WTC11 (cell line): ENCODE data around the gene SURF6. TPM values are rescaled to one million over a fixed set of nuclear protein-coding genes. Genes with fewer than 3 reads are reported as not detected.

ENCODE experiments used
- ATAC-seq: fragments of 200-7000 bp; cut with Tn5 transposase; 2 replicates; pipeline ENCODE4 v1.10.0; 2021; ENCODE audit warnings: mild to moderate bottlenecking, moderate library complexity
- CTCF ChIA-PET: fragments of 300-600 bp; sonication (Branson Sonifier 250); formaldehyde crosslinking; loops from one replicate; lab custom pipeline; 2021; ENCODE audit warnings: antibody characterized with exemption; lab: Charles Lee
- POLR2A ChIA-PET: fragments of 350-600 bp; sonication (Branson Sonifier 250); formaldehyde crosslinking; loops from one replicate; lab custom pipeline; 2021; ENCODE audit warnings: antibody characterized with exemption; lab: Charles Lee
- DNase-seq: peaks from one replicate; pipeline ENCODE4 v3.0.0; 2021; ENCODE audit warnings: low spot score
- H3K27ac Mint-ChIP-seq: 2 replicates; pipeline ENCODE4 v1.8.0; 2021; ENCODE audit warnings: mixed read lengths
- H3K27me3 Mint-ChIP-seq: 2 replicates; pipeline ENCODE4 v1.8.0; 2021; ENCODE audit warnings: low read depth, mild to moderate bottlenecking, moderate library complexity, mixed read lengths
- H3K36me3 Mint-ChIP-seq: 2 replicates; pipeline ENCODE4 v1.8.0; 2021; ENCODE audit warnings: mixed read lengths
- H3K4me1 Mint-ChIP-seq: 2 replicates; pipeline ENCODE4 v1.8.0; 2022; ENCODE audit warnings: mixed read lengths
- H3K4me3 Mint-ChIP-seq: 2 replicates; pipeline ENCODE4 v1.8.0; 2021; ENCODE audit warnings: mild to moderate bottlenecking, moderate library complexity, mixed read lengths
- H3K9me3 Mint-ChIP-seq: 2 replicates; pipeline ENCODE4 v1.8.0; 2021; ENCODE audit warnings: mixed read lengths
- CREM ChIP-seq: sonication (generic); formaldehyde crosslinking; IDR thresholded peaks from 2 replicates; pipeline ENCODE4 v1.8.1; 2022; ENCODE audit warnings: mild to moderate bottlenecking, missing genetic modification reagents, moderate library complexity
- KAT7 ChIP-seq: sonication (generic); formaldehyde crosslinking; IDR thresholded peaks from 2 replicates; pipeline ENCODE4 v1.8.1; 2023; ENCODE audit warnings: missing genetic modification reagents, mild to moderate bottlenecking, borderline replicate concordance
- MXD4 ChIP-seq: fragments of 250-450 bp; sonication (Bioruptor Pico); IDR thresholded peaks from 2 replicates; pipeline ENCODE4 v1.8.0; 2021; ENCODE audit warnings: mild to moderate bottlenecking, moderate library complexity, borderline replicate concordance
- NFATC4 ChIP-seq: fragments of 250-450 bp; sonication (Bioruptor Pico); IDR thresholded peaks from 2 replicates; pipeline ENCODE4 v1.9.0; 2021; ENCODE audit warnings: mild to moderate bottlenecking
- SMAD3 ChIP-seq: sonication (generic); formaldehyde crosslinking; IDR thresholded peaks from 2 replicates; pipeline ENCODE4 v1.8.0; 2022; ENCODE audit warnings: missing genetic modification reagents, mild to moderate bottlenecking, borderline replicate concordance
- TCF7 ChIP-seq: sonication (generic); formaldehyde crosslinking; IDR thresholded peaks from 2 replicates; pipeline ENCODE4 v1.8.0; 2022; ENCODE audit warnings: mild to moderate bottlenecking, low read depth, missing genetic modification reagents, moderate library complexity
- USF2 ChIP-seq: sonication (generic); formaldehyde crosslinking; IDR thresholded peaks from 2 replicates; pipeline ENCODE4 v1.8.1; 2023; ENCODE audit warnings: mild to moderate bottlenecking, missing genetic modification reagents, moderate library complexity
- ZNF138 ChIP-seq: sonication (generic); formaldehyde crosslinking; conservative IDR thresholded peaks from 2 replicates; pipeline ENCODE4 v1.8.1; 2022; ENCODE audit warnings: mild to moderate bottlenecking, moderate library complexity, missing genetic modification reagents
- ZNF512 ChIP-seq: sonication (generic); formaldehyde crosslinking; IDR thresholded peaks from 2 replicates; pipeline ENCODE4 v1.8.1; 2022; ENCODE audit warnings: missing genetic modification reagents, borderline replicate concordance
- ZNF671 ChIP-seq: fragments of 250-450 bp; sonication (Bioruptor Pico); IDR thresholded peaks from 2 replicates; pipeline ENCODE4 v1.8.0; 2021; ENCODE audit warnings: mild to moderate bottlenecking
- total RNA-seq: library from RNA; stranded (reverse); gene quantifications from 3 replicates; pipeline ENCODE4 v1.2.3, GENCODE V29; 2021
- TF ChIP-seq, protein P1 (sequence below): sonication (generic); formaldehyde crosslinking; IDR thresholded peaks from 2 replicates; pipeline ENCODE4 v1.8.0; 2022; ENCODE audit warnings: mild to moderate bottlenecking, missing genetic modification reagents
- TF ChIP-seq, protein P2 (sequence below): sonication (generic); formaldehyde crosslinking; IDR thresholded peaks from 2 replicates; pipeline ENCODE4 v1.8.0; 2023; ENCODE audit warnings: missing genetic modification reagents, mild to moderate bottlenecking, borderline replicate concordance
- TF ChIP-seq, protein P3 (sequence below): fragments of 250-450 bp; sonication (Bioruptor Pico); conservative IDR thresholded peaks from 2 replicates; pipeline ENCODE4 v1.9.0; 2021; ENCODE audit warnings: mild to moderate bottlenecking
- TF ChIP-seq, protein P4 (sequence below): fragments of 250-450 bp; sonication (Bioruptor Pico); IDR thresholded peaks from 2 replicates; pipeline ENCODE4 v1.9.0; 2021; ENCODE audit warnings: mild to moderate bottlenecking

The SURF6 gene
- total RNA-seq, 1 experiment from 2014 or later: 67.2 TPM

DNA sequence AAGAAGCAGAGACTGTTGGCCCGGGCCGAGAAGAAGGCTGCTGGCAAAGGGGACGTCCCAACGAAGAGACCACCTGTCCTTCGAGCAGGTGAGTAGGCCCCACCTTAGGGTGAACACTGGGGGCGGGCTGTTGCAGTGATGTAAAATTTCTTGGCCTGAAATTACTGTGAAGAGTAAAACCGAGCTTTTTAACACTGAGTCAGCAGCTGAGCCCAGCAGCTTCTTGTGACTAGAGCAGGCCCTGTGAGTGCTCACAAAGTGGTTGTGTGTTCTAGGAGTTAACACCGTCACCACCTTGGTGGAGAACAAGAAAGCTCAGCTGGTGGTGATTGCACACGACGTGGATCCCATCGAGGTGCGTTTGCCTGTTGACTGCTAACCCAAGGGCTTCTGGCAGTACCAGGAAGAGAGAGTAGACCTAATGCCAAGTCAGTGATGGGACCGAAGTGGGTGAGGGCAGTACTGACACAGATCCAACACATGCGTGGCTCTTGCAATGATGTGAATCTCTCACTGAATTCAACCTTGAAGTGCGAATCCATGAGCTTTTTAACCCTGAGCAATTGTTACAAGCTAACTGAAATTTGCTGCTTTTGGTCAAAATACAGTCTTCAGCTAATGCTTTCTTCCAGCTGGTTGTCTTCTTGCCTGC is 14.1 kb upstream of the SURF6 start:
- DNase-seq: no peak
- CTCF ChIA-PET: interaction anchor here (2.3 to 7.9 kb wide), 2 partner anchors 7 to 136 kb away, joined by 7 to 74 read pairs; no protein-coding TSS in a partner anchor

DNA sequence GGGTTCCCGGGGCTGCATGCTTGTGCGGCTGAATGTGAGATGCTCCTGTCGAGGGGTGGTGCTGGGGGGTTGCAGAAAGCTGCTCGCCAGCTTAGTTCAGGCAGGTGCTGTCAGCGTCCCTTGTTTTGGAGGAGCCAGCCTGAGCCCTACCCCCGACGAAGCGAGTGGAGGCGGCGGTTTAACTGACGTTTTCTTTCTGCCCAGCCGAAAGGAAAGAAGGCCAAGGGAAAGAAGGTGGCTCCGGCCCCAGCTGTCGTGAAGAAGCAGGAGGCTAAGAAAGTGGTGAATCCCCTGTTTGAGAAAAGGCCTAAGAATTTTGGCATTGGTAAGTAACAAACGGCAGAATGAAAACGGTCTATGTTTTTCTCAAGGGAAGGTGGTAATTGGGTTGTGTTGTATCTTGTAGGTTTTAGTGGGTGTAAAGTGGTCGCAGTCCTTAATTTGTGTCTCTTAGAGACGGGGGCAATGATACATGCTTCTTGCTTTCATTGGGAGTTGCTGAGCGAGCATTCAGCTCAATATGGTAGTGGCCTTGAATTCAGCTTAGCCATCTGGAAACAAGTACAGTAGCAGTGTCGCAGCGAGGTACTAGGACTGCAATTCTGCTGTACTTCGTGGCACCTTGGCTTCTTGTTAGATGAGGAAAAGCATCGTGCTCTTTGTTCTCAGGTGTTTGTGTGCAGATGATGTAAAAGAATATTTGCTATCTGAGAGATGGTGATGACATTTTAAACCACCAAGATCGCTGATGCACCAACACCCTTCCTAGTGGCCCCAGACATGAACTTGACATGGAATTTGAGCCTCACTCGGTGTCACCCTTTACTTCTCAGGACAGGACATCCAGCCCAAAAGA is 13.0 kb upstream of the SURF6 start:
- DNase-seq: no peak
- Mint-ChIP-seq H3K36me3 (peaks cover 69% of the 10 kb centered on the region), H3K4me1 (peaks cover 26% of the 10 kb centered on the region), H3K27ac (peak overlapping the region; percentile 95), H3K4me3 (peak overlapping the region; percentile 98), H3K9me3 (no peaks in the 10 kb centered on the region), H3K27me3 (no peaks in the 10 kb centered on the region; the same call in 1 of the 2 replicates)
- POLR2A ChIA-PET: interaction anchor here (0.7 to 2.0 kb wide), 4 partner anchors 8 to 111 kb away, joined by 3 to 10 read pairs (median 5); partner anchors contain the start of genes CACFD1, REXO4, SURF1 and SURF2
- CTCF ChIA-PET: interaction anchor here (1.1 to 2.3 kb wide), 5 partner anchors 8 to 163 kb away, joined by 3 to 8 read pairs (median 6); partner anchors contain the start of genes SURF1 and SURF2
- 0 out of 2 replicates have a peak, but pooled peaks have one; percentile 75 for TF ChIP-seq TCF7
- TF ChIP-seq USF2 (CRISPR knock-in tag): no peak
- TF ChIP-seq ZNF512 (CRISPR knock-in tag): 0 out of 2 replicates have a peak, but pooled peaks have one; percentile 35
- no peak for TF ChIP-seq ZNF671 (CRISPR knock-in tag)
- TF ChIP-seq ZNF138: no peak
- TF ChIP-seq NFATC4 (CRISPR knock-in tag): peak; percentile 74; the same call in 1 of the 2 replicates
- TF ChIP-seq, protein P1, sequence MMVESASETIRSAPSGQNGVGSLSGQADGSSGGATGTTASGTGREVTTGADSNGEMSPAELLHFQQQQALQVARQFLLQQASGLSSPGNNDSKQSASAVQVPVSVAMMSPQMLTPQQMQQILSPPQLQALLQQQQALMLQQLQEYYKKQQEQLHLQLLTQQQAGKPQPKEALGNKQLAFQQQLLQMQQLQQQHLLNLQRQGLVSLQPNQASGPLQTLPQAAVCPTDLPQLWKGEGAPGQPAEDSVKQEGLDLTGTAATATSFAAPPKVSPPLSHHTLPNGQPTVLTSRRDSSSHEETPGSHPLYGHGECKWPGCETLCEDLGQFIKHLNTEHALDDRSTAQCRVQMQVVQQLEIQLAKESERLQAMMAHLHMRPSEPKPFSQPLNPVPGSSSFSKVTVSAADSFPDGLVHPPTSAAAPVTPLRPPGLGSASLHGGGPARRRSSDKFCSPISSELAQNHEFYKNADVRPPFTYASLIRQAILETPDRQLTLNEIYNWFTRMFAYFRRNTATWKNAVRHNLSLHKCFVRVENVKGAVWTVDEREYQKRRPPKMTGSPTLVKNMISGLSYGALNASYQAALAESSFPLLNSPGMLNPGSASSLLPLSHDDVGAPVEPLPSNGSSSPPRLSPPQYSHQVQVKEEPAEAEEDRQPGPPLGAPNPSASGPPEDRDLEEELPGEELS (CRISPR knock-in tag): 0 out of 2 replicates have a peak, but pooled peaks have one; percentile 7
- TF ChIP-seq, protein P2, sequence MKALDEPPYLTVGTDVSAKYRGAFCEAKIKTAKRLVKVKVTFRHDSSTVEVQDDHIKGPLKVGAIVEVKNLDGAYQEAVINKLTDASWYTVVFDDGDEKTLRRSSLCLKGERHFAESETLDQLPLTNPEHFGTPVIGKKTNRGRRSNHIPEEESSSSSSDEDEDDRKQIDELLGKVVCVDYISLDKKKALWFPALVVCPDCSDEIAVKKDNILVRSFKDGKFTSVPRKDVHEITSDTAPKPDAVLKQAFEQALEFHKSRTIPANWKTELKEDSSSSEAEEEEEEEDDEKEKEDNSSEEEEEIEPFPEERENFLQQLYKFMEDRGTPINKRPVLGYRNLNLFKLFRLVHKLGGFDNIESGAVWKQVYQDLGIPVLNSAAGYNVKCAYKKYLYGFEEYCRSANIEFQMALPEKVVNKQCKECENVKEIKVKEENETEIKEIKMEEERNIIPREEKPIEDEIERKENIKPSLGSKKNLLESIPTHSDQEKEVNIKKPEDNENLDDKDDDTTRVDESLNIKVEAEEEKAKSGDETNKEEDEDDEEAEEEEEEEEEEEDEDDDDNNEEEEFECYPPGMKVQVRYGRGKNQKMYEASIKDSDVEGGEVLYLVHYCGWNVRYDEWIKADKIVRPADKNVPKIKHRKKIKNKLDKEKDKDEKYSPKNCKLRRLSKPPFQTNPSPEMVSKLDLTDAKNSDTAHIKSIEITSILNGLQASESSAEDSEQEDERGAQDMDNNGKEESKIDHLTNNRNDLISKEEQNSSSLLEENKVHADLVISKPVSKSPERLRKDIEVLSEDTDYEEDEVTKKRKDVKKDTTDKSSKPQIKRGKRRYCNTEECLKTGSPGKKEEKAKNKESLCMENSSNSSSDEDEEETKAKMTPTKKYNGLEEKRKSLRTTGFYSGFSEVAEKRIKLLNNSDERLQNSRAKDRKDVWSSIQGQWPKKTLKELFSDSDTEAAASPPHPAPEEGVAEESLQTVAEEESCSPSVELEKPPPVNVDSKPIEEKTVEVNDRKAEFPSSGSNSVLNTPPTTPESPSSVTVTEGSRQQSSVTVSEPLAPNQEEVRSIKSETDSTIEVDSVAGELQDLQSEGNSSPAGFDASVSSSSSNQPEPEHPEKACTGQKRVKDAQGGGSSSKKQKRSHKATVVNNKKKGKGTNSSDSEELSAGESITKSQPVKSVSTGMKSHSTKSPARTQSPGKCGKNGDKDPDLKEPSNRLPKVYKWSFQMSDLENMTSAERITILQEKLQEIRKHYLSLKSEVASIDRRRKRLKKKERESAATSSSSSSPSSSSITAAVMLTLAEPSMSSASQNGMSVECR: peak; percentile 15; the same call in 1 of the 2 replicates
- no peak for TF ChIP-seq KAT7
- TF ChIP-seq, protein P3, sequence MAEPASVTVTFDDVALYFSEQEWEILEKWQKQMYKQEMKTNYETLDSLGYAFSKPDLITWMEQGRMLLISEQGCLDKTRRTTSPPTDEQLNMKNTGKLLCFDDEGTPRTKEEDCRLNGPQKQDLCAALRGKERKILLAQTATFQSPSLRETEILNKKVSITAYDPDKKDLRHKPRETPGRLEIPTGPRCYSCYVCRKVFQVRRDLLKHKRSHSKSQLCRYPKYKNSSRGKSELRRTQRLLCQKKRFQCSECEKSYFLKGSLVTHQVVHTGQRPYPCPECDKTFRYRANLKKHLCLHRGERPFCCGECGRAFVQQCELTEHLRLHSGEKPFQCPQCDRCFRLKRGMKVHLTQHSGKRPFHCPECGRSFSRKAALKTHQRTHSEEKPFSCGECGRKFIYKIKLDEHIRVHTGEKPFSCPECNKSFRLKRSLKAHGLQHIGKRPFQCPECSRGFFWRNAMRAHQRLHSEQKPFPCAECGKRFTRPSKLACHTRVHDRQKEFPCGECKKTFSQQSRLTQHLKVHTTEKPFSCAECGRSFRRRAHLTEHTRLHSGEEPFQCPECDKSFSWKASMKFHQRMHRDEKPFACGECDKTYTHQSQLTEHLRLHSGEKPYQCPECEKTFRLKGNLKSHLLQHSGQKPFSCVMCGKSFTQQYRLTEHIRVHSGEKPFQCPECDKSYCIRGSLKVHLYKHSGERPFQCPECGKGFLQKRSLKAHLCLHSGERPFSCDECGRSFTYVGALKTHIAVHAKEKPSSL: 0 out of 2 replicates have a peak, but pooled peaks have one; percentile 35
- TF ChIP-seq SMAD3 (CRISPR knock-in tag): 0 out of 2 replicates have a peak, but pooled peaks have one; percentile 13
- TF ChIP-seq, all 79 proteins: peak for 7
- no peak for ATAC-seq

More for the DNA sequence above, 14.1 kb upstream of the SURF6 start:
- Mint-ChIP-seq H3K9me3 (no peaks in the 10 kb centered on the region), H3K4me3 (peak overlapping the region; percentile 98), H3K27me3 (no peaks in the 10 kb centered on the region; the same call in 1 of the 2 replicates)
- no peak for TF ChIP-seq CREM
- TF ChIP-seq, protein P4, sequence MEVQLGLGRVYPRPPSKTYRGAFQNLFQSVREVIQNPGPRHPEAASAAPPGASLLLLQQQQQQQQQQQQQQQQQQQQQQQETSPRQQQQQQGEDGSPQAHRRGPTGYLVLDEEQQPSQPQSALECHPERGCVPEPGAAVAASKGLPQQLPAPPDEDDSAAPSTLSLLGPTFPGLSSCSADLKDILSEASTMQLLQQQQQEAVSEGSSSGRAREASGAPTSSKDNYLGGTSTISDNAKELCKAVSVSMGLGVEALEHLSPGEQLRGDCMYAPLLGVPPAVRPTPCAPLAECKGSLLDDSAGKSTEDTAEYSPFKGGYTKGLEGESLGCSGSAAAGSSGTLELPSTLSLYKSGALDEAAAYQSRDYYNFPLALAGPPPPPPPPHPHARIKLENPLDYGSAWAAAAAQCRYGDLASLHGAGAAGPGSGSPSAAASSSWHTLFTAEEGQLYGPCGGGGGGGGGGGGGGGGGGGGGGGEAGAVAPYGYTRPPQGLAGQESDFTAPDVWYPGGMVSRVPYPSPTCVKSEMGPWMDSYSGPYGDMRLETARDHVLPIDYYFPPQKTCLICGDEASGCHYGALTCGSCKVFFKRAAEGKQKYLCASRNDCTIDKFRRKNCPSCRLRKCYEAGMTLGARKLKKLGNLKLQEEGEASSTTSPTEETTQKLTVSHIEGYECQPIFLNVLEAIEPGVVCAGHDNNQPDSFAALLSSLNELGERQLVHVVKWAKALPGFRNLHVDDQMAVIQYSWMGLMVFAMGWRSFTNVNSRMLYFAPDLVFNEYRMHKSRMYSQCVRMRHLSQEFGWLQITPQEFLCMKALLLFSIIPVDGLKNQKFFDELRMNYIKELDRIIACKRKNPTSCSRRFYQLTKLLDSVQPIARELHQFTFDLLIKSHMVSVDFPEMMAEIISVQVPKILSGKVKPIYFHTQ (CRISPR knock-in tag): peak; percentile 4; the same call in 1 of the 2 replicates
- no peak for TF ChIP-seq MXD4 (CRISPR knock-in tag)
- TF ChIP-seq NFATC4 (CRISPR knock-in tag): 0 out of 2 replicates have a peak, but pooled peaks have one; percentile 37
- TF ChIP-seq, all 79 proteins: peak for 2
- POLR2A ChIA-PET: no interaction called here
- no peak for ATAC-seq
- H3K4me1 Mint-ChIP-seq: peaks cover 32% of the 10 kb centered on the region
- H3K36me3 Mint-ChIP-seq: peaks cover 59% of the 10 kb centered on the region
- peak overlapping the region; percentile 95 for H3K27ac Mint-ChIP-seq
